Measurements from ENCODE around the gene ITPK1. TPM values are rescaled to one million over a fixed set of nuclear protein-coding genes. Genes with fewer than 3 reads are reported as not detected.

Gene ITPK1
- total RNA-seq, 1 donor, result 25.0 TPM

DNA sequence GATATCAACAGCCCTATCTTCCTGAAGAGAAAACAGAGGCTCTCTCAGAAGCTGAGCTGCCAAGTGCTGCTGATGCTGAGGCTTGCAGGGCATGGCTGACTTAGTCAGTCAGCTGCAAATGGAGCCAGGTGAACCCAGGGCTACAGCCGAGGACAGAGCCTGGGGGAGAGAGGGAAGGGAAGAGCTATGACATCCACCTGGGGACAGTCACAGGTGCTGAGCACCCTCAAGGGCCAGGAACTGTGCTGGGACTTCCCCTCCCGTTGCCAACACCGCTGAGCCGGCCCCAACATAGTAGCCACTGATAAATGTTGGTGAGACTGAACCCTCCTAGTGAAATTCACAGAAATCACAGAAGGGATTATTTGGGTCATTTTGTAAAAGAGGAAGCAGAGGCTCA lies 199.5 kb downstream of the ITPK1 start:
- H3K4me2 ChIP-seq (ENCODE audit: insufficient read depth, low read length), result no peak overlapping the region
- H2AFZ ChIP-seq (ENCODE audit: low read length), result no peak overlapping the region
- no peaks in the 10 kb centered on the region for H3K79me2 ChIP-seq (ENCODE audit: insufficient read depth, low read length)
- H3K4me1 ChIP-seq (ENCODE audit: insufficient read depth, low read length), result no peaks in the 10 kb centered on the region
- no peaks in the 10 kb centered on the region for H4K20me1 ChIP-seq (ENCODE audit: insufficient read depth, low read length)
- TF ChIP-seq, protein P1, sequence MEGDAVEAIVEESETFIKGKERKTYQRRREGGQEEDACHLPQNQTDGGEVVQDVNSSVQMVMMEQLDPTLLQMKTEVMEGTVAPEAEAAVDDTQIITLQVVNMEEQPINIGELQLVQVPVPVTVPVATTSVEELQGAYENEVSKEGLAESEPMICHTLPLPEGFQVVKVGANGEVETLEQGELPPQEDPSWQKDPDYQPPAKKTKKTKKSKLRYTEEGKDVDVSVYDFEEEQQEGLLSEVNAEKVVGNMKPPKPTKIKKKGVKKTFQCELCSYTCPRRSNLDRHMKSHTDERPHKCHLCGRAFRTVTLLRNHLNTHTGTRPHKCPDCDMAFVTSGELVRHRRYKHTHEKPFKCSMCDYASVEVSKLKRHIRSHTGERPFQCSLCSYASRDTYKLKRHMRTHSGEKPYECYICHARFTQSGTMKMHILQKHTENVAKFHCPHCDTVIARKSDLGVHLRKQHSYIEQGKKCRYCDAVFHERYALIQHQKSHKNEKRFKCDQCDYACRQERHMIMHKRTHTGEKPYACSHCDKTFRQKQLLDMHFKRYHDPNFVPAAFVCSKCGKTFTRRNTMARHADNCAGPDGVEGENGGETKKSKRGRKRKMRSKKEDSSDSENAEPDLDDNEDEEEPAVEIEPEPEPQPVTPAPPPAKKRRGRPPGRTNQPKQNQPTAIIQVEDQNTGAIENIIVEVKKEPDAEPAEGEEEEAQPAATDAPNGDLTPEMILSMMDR (IDR thresholded peaks at IDR 0.05; ENCODE audit: extremely low read depth, low read depth, low read length), result no peak
- H3K36me3 ChIP-seq (ENCODE audit: insufficient read depth, low read length), result no peaks in the 10 kb centered on the region
- H3K27me3 ChIP-seq (ENCODE audit: insufficient read depth, low read length), result no peaks in the 10 kb centered on the region
- H3K4me3 ChIP-seq (ENCODE audit: insufficient read depth, low read length), result no peak overlapping the region
- no peak overlapping the region for H3K27ac ChIP-seq (ENCODE audit: low read depth, low read length)
- H3K9me3 ChIP-seq (ENCODE audit: low read depth, low read length), result no peaks in the 10 kb centered on the region
- peak; percentile 63 for DNase-seq (ENCODE audit: insufficient read length, low spot score, missing footprints)

DNA sequence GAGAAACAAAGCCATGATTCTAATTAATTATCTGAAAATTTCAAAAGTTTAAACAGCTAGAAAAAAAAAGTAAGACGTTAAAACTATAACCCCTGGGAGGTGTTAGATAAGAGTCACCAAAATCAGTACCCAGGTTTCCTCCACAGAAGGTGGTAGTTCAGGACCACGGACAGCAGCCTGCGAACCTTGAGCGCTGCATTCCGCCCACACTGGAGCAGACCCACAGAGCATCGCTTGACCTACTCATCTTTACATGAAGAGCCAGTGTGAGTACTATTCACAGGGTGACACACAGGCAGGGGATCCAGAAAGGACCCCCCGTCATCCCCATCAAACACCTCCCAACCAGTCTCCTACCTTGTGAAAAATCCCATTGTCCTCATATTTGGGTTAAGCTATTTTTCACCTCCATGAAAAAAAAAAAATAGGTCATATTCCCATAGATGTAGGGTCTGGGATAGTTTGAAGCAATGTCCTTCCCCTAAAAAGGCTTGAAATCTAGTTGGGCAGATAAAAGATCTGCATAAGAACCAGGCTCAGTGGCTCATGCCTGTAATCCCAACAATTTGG lies 201.6 kb downstream of the ITPK1 start:
- Histone ChIP-seq H3K79me2 (ENCODE audit: insufficient read depth, low read length) (no peaks in the 10 kb centered on the region), H3K4me2 (ENCODE audit: insufficient read depth, low read length) (no peak overlapping the region), H3K27ac (ENCODE audit: low read depth, low read length) (no peak overlapping the region), H3K27me3 (ENCODE audit: insufficient read depth, low read length) (no peaks in the 10 kb centered on the region), H3K4me3 (ENCODE audit: insufficient read depth, low read length) (no peak overlapping the region), H3K4me1 (ENCODE audit: insufficient read depth, low read length) (no peaks in the 10 kb centered on the region), H3K36me3 (ENCODE audit: insufficient read depth, low read length) (no peaks in the 10 kb centered on the region), H3K9me3 (ENCODE audit: low read depth, low read length) (no peaks in the 10 kb centered on the region), H4K20me1 (ENCODE audit: insufficient read depth, low read length) (no peaks in the 10 kb centered on the region), H2AFZ (ENCODE audit: low read length) (no peak overlapping the region)
- peak; percentile 90 for DNase-seq (ENCODE audit: insufficient read length, low spot score, missing footprints)
- TF ChIP-seq, protein P1 (IDR thresholded peaks at IDR 0.05; ENCODE audit: extremely low read depth, low read depth, low read length), result no peak

DNA sequence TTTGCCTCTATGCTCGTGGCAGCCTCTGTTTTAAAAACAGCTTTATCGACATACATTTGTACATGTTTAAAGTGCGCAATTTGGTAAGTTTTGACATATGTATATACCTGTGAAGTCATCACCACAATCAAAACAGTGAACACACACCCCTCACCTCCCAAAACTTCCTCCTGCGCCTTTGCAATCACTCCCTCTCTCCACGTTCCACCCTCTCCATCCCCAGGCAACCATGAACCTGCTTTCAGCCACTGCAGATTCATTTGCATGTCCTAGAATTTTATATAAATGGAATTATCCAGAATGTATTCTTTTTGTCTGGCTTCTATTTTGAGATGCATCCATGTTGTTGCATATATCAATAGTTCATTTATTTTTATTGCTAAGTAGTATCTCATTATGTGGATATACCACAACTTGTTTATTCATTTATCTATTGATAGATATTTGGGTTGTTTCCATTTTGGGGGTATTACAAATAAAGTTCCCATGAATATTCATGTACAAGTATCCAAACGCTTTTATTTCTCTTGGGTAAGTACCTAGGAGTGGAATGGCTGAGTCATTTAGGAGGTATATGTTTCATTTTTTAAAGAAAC lies 208.3 kb downstream of the ITPK1 start:
- Histone ChIP-seq H3K36me3 (ENCODE audit: insufficient read depth, low read length) (no peaks in the 10 kb centered on the region), H3K4me2 (ENCODE audit: insufficient read depth, low read length) (no peak overlapping the region), H3K9me3 (ENCODE audit: low read depth, low read length) (no peaks in the 10 kb centered on the region), H3K79me2 (ENCODE audit: insufficient read depth, low read length) (no peaks in the 10 kb centered on the region), H4K20me1 (ENCODE audit: insufficient read depth, low read length) (no peaks in the 10 kb centered on the region), H3K4me3 (ENCODE audit: insufficient read depth, low read length) (no peak overlapping the region), H2AFZ (ENCODE audit: low read length) (no peak overlapping the region), H3K27me3 (ENCODE audit: insufficient read depth, low read length) (peaks cover 7% of the 10 kb centered on the region), H3K4me1 (ENCODE audit: insufficient read depth, low read length) (no peaks in the 10 kb centered on the region), H3K27ac (ENCODE audit: low read depth, low read length) (no peak overlapping the region)
- no peak for DNase-seq (ENCODE audit: insufficient read length, low spot score, missing footprints)
- TF ChIP-seq, protein P1 (IDR thresholded peaks at IDR 0.05; ENCODE audit: extremely low read depth, low read depth, low read length), result no peak

DNA sequence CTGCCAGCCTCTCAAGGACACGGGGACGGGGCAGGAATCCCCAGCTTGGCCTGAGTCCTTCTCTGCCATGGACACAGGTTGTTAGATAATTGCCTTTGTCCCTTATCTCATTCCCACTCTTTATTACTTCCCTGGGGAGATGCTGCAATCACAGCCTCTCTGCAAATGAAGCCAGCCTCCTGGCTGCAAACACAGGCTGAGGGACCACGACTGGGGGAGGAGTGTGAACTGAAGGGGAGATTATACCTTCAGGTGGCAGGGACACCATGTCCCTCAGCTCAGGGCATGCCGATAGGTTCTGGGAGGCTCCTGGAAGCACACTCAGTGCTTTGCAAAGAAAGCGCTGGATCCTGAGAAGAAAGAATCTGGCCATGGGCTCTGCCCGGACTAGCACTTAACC lies 208.9 kb downstream of the ITPK1 start:
- Histone ChIP-seq H3K4me1 (ENCODE audit: insufficient read depth, low read length) (no peaks in the 10 kb centered on the region), H3K27me3 (ENCODE audit: insufficient read depth, low read length) (peaks cover 7% of the 10 kb centered on the region), H3K9me3 (ENCODE audit: low read depth, low read length) (no peaks in the 10 kb centered on the region), H2AFZ (ENCODE audit: low read length) (no peak overlapping the region), H4K20me1 (ENCODE audit: insufficient read depth, low read length) (no peaks in the 10 kb centered on the region), H3K79me2 (ENCODE audit: insufficient read depth, low read length) (no peaks in the 10 kb centered on the region), H3K36me3 (ENCODE audit: insufficient read depth, low read length) (no peaks in the 10 kb centered on the region), H3K27ac (ENCODE audit: low read depth, low read length) (no peak overlapping the region), H3K4me3 (ENCODE audit: insufficient read depth, low read length) (no peak overlapping the region), H3K4me2 (ENCODE audit: insufficient read depth, low read length) (no peak overlapping the region)
- no peak for DNase-seq (ENCODE audit: insufficient read length, low spot score, missing footprints)
- TF ChIP-seq, protein P1 (IDR thresholded peaks at IDR 0.05; ENCODE audit: extremely low read depth, low read depth, low read length), result no peak

Measured in osteoblast (primary cell).